ENCODE measurements around the gene RIT1.

The RIT1 gene

DNA sequence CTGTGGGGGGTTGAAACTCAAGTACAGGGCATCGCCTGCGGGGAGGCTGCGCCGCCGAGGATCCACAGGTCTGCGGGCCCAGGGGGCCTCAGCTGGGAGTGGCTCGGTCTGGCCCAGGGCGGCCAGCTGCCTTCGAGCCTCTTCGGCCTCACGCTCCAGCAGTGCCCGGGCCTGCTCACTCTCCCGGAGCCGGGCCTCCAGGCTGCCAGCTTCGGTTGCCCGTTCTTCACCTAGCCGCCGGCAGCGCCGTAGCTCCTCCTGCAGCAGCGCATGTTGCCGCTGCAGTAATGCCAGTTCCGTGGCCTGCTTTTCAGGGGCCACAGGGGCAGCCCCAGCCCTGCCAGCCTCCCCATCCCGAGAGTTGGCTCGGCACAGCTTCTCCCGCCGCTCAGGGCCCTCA is 39.7 kb upstream of the RIT1 start:
- H3K27ac ChIP-seq, result no peak overlapping the region
- no peak for DNase-seq (ENCODE audit: low spot score)
- no peak overlapping the region for H3K4me3 ChIP-seq
- TF ChIP-seq, protein P1, sequence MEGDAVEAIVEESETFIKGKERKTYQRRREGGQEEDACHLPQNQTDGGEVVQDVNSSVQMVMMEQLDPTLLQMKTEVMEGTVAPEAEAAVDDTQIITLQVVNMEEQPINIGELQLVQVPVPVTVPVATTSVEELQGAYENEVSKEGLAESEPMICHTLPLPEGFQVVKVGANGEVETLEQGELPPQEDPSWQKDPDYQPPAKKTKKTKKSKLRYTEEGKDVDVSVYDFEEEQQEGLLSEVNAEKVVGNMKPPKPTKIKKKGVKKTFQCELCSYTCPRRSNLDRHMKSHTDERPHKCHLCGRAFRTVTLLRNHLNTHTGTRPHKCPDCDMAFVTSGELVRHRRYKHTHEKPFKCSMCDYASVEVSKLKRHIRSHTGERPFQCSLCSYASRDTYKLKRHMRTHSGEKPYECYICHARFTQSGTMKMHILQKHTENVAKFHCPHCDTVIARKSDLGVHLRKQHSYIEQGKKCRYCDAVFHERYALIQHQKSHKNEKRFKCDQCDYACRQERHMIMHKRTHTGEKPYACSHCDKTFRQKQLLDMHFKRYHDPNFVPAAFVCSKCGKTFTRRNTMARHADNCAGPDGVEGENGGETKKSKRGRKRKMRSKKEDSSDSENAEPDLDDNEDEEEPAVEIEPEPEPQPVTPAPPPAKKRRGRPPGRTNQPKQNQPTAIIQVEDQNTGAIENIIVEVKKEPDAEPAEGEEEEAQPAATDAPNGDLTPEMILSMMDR (IDR thresholded peaks at IDR 0.05), result no peak

DNA sequence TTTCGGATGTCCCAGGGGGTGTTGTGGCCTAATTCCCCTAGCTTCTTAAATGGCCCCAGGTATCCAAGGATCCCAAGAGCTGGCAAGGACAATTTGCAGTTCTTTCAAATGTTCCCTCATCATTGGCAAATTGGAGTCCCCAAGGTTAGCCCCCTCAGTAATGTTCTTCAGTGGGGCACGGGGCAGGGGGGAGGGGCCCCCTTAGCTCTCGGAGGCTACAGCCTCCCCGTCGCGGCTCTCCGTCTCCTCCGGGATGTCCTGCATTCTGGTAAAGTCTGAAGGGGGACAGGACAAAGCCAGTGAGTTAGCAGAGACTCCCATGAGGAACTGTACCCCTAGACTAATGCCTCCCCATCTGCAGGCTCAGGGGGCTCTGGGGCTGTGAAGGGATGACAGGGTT is 36.6 kb upstream of the RIT1 start:
- no peak overlapping the region for H3K27ac ChIP-seq
- no peak for DNase-seq (ENCODE audit: low spot score)
- no peak overlapping the region for H3K4me3 ChIP-seq
- TF ChIP-seq, protein P1 (IDR thresholded peaks at IDR 0.05), result no peak

DNA sequence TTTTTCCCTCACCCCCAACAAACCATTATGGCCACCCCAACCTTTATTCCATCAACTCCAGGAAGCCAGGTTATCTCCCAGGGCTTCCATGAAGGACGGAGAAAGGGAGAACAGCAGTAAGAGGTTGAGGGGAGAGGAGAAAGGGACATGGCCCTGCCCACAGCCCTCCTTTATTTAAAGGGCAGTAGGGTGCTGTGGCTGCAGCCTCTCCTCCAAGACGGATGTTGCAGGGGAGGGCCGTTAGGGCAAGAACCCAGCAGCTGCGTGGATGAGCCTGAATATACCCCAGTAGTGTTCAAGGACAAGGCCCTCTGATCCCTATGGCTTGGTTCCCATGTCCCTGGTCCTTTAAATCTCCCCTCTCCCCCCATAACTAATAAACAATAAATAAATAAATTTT is 36.1 kb upstream of the RIT1 start:
- no peak for DNase-seq (ENCODE audit: low spot score)
- H3K27ac ChIP-seq, result no peak overlapping the region
- TF ChIP-seq, protein P1 (IDR thresholded peaks at IDR 0.05), result no peak
- H3K4me3 ChIP-seq, result no peak overlapping the region

DNA sequence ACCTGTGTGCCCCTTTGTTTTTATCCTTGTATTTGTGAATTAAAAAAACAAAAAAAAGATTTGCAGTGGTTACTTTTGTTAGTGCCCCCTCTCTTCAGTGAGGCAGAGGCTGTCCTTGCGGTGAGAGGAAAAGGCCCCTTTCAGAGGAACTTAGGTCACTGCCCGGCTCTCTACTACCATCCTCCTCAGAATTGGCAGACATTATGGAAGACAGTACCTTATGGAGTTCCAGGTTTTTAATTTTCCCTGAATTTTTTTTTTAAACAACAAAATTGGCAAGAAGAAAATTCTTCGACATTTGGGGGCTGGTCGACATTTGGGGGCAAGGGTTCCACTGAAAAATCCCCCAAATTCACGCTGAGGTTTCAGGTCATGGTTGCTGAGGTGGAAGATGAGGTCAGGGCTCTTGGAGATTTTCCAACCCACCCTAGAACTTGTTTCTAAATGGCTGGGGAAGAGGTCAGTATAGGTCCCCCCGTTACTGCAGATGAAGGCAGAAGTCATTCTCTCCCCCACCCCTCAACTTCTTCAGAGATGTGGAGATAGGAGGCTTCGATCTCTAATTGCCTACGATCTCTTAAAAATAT is 35.6 kb upstream of the RIT1 start:
- DNase-seq (ENCODE audit: low spot score), result no peak
- H3K27ac ChIP-seq, result no peak overlapping the region
- TF ChIP-seq, protein P1 (IDR thresholded peaks at IDR 0.05), result no peak
- H3K4me3 ChIP-seq, result no peak overlapping the region

DNA sequence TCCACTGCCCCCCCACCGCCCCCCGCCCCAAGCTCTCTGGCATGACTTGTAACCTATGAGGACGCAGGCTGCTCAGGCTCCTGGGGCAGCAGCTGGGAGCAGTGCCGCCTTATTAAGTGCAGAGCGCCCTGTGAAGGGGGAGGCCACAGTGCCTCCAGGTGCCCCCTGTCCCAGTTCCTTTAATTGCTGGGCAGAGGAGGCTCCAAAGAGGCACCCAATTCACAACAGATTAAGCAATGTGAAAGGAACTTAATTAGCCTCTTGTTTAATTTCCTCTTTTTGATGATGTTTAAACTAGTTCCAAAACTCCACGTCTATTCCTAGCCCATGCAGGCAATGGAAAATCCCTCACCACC is 33.3 kb upstream of the RIT1 start:
- Histone ChIP-seq H3K4me3 (no peak overlapping the region), H3K27ac (peak overlapping the region in 1 of 2 donors; percentile 60)
- TF ChIP-seq, protein P1 (IDR thresholded peaks at IDR 0.05), result no peak
- DNase-seq (ENCODE audit: low spot score), result no peak

DNA sequence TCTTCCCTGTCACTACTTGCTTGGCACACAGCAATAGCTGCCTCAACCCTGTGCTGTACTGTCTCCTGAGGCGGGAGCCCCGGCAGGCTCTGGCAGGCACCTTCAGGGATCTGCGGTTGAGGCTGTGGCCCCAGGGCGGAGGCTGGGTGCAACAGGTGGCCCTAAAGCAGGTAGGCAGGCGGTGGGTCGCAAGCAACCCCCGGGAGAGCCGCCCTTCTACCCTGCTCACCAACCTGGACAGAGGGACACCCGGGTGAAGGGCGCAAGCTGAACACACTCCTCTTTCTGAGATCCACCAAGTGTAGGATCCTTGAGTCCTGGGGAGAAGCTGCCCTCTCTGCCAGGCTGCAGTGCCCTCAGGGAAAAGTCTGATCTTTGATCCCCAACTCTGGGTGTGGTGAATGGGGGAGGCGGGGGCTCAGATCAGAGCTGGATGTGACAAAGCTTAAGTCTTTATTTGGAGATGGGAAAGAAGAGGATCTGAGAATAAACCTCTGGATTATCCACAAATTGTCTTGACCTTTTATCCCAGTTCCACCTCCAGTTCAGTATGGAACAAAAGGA is 31.5 kb upstream of the RIT1 start:
- TF ChIP-seq, protein P1 (IDR thresholded peaks at IDR 0.05), result no peak
- peak overlapping the region in 1 of 2 donors; percentile 84 for H3K27ac ChIP-seq
- H3K4me3 ChIP-seq, result no peak overlapping the region
- DNase-seq (ENCODE audit: low spot score), result no peak

DNA sequence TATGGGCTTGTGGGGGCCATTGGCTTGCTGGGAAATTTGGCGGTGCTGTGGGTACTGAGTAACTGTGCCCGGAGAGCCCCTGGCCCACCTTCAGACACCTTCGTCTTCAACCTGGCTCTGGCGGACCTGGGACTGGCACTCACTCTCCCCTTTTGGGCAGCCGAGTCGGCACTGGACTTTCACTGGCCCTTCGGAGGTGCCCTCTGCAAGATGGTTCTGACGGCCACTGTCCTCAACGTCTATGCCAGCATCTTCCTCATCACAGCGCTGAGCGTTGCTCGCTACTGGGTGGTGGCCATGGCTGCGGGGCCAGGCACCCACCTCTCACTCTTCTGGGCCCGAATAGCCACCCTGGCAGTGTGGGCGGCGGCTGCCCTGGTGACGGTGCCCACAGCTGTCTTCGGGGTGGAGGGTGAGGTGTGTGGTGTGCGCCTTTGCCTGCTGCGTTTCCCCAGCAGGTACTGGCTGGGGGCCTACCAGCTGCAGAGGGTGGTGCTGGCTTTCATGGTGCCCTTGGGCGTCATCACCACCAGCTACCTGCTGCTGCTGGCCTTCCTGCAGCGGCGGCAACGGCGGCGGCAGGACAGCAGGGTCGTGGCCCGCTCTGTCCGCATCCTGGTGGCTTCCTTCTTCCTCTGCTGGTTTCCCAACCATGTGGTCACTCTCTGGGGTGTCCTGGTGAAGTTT is 30.8 kb upstream of the RIT1 start:
- Histone ChIP-seq H3K4me3 (peak overlapping the region; percentile 0), H3K27ac (peak overlapping the region; percentile 46 to 84)
- no peak for DNase-seq (ENCODE audit: low spot score)
- TF ChIP-seq, protein P1 (IDR thresholded peaks at IDR 0.05), result no peak
